Measurements from ENCODE around the gene CTSC. TPM values are rescaled to one million over a fixed set of nuclear protein-coding genes. Genes with fewer than 3 reads are reported as not detected.

CTSC gene
- total RNA-seq, 2 donors from 2014 or later, result 15.5 to 33.6 TPM

- H3K36me3 ChIP-seq, result peaks cover 4% of the 10 kb centered on the region
- no peak for TF ChIP-seq CTCF (IDR thresholded peaks at IDR 0.05)
- H3K27me3 ChIP-seq, result no peaks in the 10 kb centered on the region
- DNase-seq (ENCODE audit: low spot score), result no peak
- no peak overlapping the region for H3K4me3 ChIP-seq
- H3K4me1 ChIP-seq, result peaks cover 0 to 4% of the 10 kb centered on the region in 2 donors
- no peaks in the 10 kb centered on the region for H3K9me3 ChIP-seq
- H3K27ac ChIP-seq, result no peak overlapping the region
These were observed 6.6 kb downstream of the CTSC start for GRCh38 chr11:88330826-88331428.

- peaks cover 4% of the 10 kb centered on the region for H3K36me3 ChIP-seq
- H3K4me1 ChIP-seq, result peaks cover 0 to 4% of the 10 kb centered on the region in 2 donors
- no peak for TF ChIP-seq CTCF (IDR thresholded peaks at IDR 0.05)
These were observed 7.8 kb downstream of the CTSC start for GRCh38 chr11:88329563-88330250.

GRCh38 chr11:88327462-88328143 lies 9.9 kb downstream of the CTSC start:
- Histone ChIP-seq H3K4me1 (no peaks in the 10 kb centered on the region), H3K9me3 (no peaks in the 10 kb centered on the region), H3K36me3 (no peaks in the 10 kb centered on the region), H3K27ac (no peak overlapping the region), H3K4me3 (no peak overlapping the region), H3K27me3 (no peaks in the 10 kb centered on the region)
- DNase-seq (ENCODE audit: low spot score), result no peak
- no peak for TF ChIP-seq CTCF (IDR thresholded peaks at IDR 0.05)

More at GRCh38 chr11:88329563-88330250, 7.8 kb downstream of the CTSC start:
- no peaks in the 10 kb centered on the region for H3K9me3 ChIP-seq
- H3K27me3 ChIP-seq, result no peaks in the 10 kb centered on the region
- H3K27ac ChIP-seq, result no peak overlapping the region
- no peak overlapping the region for H3K4me3 ChIP-seq
- no peak for DNase-seq (ENCODE audit: low spot score)

- TF ChIP-seq CTCF (IDR thresholded peaks at IDR 0.05), result no peak
- no peak overlapping the region for H3K27ac ChIP-seq
- DNase-seq (ENCODE audit: low spot score), result no peak
- H3K36me3 ChIP-seq, result no peaks in the 10 kb centered on the region
- no peaks in the 10 kb centered on the region for H3K27me3 ChIP-seq
- H3K4me1 ChIP-seq, result no peaks in the 10 kb centered on the region
- H3K4me3 ChIP-seq, result no peak overlapping the region
- H3K9me3 ChIP-seq, result no peaks in the 10 kb centered on the region
These were observed 10.5 kb downstream of the CTSC start for GRCh38 chr11:88327061-88327460.

- H3K9me3 ChIP-seq, result no peaks in the 10 kb centered on the region
- no peak overlapping the region for H3K27ac ChIP-seq
- DNase-seq (ENCODE audit: low spot score), result no peak
- no peaks in the 10 kb centered on the region for H3K27me3 ChIP-seq
- H3K4me1 ChIP-seq, result no peaks in the 10 kb centered on the region
- TF ChIP-seq CTCF (IDR thresholded peaks at IDR 0.05), result no peak
- H3K36me3 ChIP-seq, result no peaks in the 10 kb centered on the region
- no peak overlapping the region for H3K4me3 ChIP-seq
These were observed 11.4 kb downstream of the CTSC start for GRCh38 chr11:88326099-88326498.

Data from right atrium auricular region (tissue), 2 donors.